ACHN (cell line): ENCODE measurements around the gene CD82.

Experiments used
- DNase-seq: peaks from one replicate; pipeline ENCODE4 v3.0.0-alpha.2; 2015
- in situ Hi-C: cut with HindIII; loops from 2 replicates; pipeline ENCODE4 v1.10.0; 2017; ENCODE audit warnings: low sequenced_read_pairs, low pct_ligation_motif_present, low pct_unique_long_range_greater_than_20kb

The CD82 gene

DNA sequence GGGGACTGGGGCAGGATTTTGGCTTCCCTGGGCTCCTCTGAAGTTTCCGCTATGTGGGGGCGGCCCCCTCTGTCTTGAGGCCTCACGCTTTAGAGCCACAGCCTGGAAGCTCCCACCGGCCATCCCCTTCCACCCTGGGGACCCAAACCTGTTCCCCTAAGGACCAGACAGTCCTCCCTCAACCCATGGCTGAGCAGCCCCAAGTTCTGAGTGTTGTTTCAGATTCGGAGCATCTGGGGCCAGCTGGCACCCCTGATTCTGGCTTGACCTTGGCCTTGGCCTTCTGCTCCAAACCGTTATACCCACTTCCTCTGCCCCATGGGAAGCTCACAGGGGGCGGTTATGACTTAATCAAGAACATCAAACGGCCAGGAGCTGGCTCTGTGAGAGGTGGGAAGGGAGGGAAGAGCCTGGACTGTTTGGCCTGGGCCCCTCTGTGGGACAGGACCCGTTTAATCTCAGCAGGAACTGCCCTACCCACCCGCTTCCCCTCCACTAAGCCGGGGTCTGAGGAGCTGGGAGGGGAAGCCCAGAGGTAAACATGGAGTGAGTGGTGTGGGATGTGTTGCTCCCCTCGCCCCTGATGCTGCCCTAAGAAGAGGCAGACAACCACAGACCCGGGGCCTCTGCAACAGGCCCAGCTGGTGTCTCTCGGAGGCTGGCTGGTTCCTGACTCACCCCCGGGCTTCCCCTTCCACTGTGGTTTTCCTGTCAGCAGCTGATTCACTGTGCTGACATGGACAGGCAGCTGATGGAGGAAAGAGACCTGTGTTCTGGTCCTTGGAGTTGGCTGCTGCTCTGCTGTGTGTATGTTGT, 3.4 kb downstream of the CD82 start:
- in situ Hi-C loops: no loop called here
- peak; percentile 83 for DNase-seq

GRCh38 chr11:44570411-44571155, 5.1 kb downstream of the CD82 start:
- in situ Hi-C loops: no loop called here

DNA sequence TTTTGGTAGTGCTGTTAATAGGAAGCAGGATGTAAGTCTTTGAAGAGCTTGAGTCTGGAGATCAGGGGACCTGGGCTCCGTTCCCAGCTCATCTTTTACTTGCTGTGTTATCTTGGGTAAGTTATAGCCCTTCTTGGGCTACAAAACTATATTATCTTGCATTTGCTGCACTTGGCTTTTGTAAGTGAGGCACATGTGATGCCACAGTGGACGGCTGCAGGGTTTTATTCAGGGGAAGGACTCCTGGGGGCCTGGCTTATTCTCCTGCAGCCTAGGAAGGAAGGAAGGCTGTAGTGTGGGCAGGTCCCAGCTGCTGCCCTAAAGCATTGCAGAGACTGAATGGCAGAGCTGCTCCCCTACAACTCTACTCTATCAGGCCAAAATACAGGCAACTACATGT, 6.4 kb downstream of the CD82 start:
- in situ Hi-C loops: no loop called here
- no peak for DNase-seq

More at GRCh38 chr11:44570411-44571155, 5.1 kb downstream of the CD82 start:
- DNase-seq: no peak

DNA sequence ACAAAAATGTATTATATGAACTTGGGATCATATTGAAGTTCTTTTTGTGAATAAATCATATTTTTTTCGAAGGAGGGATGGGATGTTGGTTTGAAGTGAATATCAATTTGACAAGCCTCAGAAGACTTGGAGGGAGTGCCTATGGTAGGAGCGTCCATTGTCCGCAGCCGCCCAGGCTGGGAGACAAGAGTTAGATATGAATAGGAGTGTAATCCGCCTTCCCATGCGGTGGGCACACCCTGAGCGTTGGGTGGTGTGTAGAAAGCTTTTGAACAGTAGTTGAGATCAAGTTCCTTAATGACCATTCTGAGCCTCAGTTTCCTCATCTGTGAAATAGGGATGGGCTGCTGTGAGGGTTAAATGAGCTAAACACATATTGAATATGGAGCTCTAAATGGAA, 7.0 kb downstream of the CD82 start:
- no peak for DNase-seq
- in situ Hi-C loops: no loop called here

GRCh38 chr11:44572884-44573283, 7.4 kb downstream of the CD82 start:
- no peak for DNase-seq
- in situ Hi-C loops: no loop called here

GRCh38 chr11:44573333-44573732, 7.9 kb downstream of the CD82 start:
- DNase-seq: no peak
- in situ Hi-C loops: no loop called here

- in situ Hi-C loops: no loop called here
- peak; percentile 45 for DNase-seq
Observed at GRCh38 chr11:44574610-44575287, 9.3 kb downstream of the CD82 start.

- in situ Hi-C loops: no loop called here
- DNase-seq: no peak
Observed at GRCh38 chr11:44575288-44575672, 9.8 kb downstream of the CD82 start.

DNA sequence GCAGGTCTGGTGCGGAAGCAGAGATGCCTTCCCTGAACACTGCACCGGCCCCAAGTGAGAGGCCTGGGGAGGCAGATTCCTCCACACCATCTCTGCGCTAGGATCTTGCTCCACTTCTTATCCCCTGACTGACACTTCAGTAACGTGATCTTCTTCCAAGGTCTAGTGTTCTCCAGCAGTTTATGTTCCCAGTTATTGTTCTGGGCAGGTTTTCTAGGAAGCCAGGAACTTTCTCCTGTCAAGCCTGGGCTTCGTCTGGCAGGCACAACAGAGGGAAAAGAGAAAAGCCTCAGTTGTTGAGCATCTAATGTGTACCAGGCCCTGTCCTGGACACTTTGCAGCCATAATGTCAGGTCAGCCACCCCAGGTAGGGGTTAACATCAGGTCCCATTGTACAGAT, 10.5 kb downstream of the CD82 start:
- in situ Hi-C loops: no loop called here
- no peak for DNase-seq

DNA sequence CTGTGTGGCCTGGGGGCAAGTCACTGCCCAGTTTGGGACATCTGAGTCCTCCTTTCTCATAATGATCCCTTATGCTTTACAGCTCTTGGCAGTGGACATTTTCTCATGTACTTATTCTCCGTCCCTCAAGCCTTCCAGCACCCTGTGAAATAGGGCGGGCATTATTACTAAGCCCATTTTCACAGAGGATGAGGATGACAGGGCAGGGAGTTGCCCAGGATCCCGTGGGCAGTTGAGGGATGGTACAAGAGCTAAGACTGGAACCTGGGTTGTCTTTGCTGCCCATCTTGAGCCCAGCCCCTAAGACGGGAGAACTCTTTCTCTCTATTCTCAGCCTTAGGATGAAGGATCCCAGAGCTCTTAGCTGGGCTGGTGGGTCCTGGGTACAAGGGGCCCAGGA, 11.2 kb downstream of the CD82 start:
- in situ Hi-C loops: no loop called here
- no peak for DNase-seq

GRCh38 chr11:44577231-44577830, 11.9 kb downstream of the CD82 start:
- DNase-seq: no peak
- in situ Hi-C loops: no loop called here

GRCh38 chr11:44578279-44578678, 12.8 kb downstream of the CD82 start:
- in situ Hi-C loops: no loop called here

DNA sequence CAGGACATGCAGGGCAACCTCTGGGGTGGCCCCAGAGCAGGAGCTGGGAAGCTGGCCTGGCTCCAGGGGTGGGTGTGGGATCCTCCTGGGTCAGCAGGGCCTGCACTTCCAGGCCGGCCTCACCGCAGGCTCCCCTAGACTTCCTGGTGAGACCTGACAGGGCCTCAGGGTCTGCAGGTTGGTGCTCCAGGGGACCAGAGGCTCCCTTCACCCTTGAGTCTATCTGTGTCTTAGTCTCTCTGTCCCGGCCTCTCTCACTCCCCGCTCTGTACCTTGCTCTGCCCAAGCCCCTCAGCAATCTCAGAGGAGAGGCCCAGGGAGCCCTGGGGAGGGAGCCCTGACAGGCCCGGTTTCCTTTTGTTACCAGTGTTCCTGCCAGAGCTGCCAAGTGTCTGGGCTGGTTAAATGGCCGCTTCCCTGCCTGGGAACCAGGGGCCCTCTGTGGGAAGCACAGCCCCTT, 13.9 kb downstream of the CD82 start:
- no peak for DNase-seq
- in situ Hi-C loops: no loop called here

More at GRCh38 chr11:44578279-44578678, 12.8 kb downstream of the CD82 start:
- DNase-seq: no peak

GRCh38 chr11:44580701-44581100, 15.2 kb downstream of the CD82 start:
- in situ Hi-C loops: no loop called here
- no peak for DNase-seq

DNA sequence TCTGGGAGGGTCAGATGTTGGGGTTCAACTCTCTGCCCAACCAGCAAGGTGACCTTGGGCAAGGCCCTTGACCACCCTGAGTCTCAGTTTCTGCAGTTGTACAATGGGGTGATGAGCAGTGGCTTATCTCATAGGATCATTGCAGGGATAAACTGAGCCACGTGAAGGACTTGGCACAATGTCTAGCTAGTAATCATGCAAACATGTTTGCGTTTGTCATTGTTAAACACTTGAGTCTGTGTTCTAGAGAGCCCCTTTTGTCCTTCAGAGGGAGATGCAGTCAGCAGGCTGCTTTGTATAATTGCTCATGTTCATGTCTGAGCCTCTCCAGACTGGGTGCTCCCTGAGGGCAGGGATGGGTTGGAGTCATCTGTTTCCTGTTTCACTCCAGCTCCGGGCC, 15.8 kb downstream of the CD82 start:
- in situ Hi-C loops: no loop called here
- DNase-seq: no peak

DNA sequence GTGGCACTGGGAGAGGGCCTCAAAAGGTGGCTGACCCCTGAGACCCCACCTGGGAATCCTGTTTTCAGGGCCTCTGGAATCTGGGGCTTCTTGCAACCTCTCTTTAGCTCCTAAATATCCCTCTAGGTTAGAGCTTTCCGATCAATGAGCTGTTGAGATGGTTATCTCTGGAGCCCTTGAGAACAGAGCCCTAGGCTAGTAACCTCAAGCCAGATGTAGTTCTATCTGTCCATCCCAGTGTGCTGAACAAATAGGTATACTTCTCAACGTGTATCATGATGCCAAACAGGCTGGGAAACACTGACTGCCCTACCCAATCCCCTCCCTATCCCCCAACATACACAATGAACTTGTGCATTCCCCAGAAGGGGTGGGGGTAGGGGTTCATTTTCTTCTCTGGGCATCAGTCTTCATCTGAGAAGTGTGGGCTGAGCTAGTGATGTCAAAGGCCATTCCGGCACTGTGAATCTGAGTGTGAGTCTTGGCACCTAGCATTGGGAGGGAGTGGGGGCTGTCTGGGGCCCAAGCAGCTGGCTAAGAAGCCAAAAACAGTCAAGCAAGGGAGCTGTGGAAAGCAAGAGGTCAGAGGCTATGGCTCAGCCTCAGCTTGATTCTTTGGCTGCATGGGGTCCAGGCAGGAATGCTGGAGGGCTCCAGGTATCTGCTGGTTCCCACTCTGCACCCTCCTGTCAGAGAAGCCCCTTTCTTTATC, 17.3 kb downstream of the CD82 start:
- in situ Hi-C loops: no loop called here
- DNase-seq: no peak

DNA sequence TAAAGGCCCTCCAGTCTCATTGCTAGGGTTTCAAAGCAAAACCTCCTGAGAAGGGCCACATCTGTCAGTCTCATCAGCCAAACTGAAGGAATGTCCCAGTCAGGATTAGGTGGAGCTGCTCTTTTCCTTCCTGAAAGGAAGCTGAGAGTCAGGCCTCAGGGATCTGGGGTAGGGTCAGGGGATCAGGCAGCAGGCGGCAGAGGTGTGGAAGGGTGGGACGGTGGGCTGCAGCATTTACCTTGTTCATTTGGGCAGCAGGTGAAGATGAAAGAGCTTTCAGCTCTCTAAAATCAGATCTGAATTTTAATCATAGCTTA, 17.8 kb downstream of the CD82 start:
- in situ Hi-C loops: no loop called here
- DNase-seq: no peak

DNA sequence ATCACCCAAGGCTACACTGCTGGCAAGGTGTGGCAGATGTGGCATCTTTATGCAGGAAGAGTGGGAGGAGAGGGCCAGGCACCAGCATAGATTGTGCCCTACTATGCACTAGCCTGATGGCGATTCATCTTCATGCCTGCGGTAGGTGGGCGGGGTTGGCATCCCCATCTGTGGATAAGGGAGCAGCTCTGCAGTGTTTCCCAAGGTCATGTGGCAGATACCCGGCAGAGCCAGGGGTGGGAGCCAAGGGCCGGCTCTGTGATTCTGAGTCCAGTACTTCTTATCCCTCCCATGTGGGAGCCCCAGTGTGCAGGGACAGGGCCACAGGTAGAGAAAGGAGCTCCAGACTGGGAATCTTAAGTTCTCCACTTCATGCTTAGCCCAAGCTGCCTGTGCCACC, 20.0 kb downstream of the CD82 start:
- in situ Hi-C loops: no loop called here
- no peak for DNase-seq

GRCh38 chr11:44589301-44589700, 23.8 kb downstream of the CD82 start:
- in situ Hi-C loops: no loop called here
- peak; percentile 17 for DNase-seq
